ENCODE results near the gene FAM98C. TPM values are rescaled to one million over a fixed set of nuclear protein-coding genes. Genes with fewer than 3 reads are reported as not detected.

FAM98C gene
- total and polyA plus RNA-seq, 2 experiments from 2014 or later: 13.8 to 27.3 TPM

GRCh38 chr19:38449518-38449917 lies 46.6 kb downstream of the FAM98C start:
- H3F3A ChIP-seq (ENCODE audit: insufficient read depth): no peaks in the 10 kb centered on the region
- H3K9me2 ChIP-seq (ENCODE audit: insufficient read depth): no peaks in the 10 kb centered on the region
- TF ChIP-seq EZH2phosphoT487 (IDR thresholded peaks at IDR 0.05; ENCODE audit: insufficient read depth, low read depth): no peak
- TF ChIP-seq EZH2 (IDR thresholded peaks at IDR 0.05; ENCODE audit: insufficient read depth, poor library complexity, severe bottlenecking): no peak
- no peak overlapping the region for H3K4me2 ChIP-seq (ENCODE audit: unreplicated experiment)
- no peak overlapping the region for H3K27ac ChIP-seq
- H3K4me3 ChIP-seq: no peak overlapping the region
- no peaks in the 10 kb centered on the region for H3K4me1 ChIP-seq (ENCODE audit: insufficient read depth)
- H3K36me3 ChIP-seq (ENCODE audit: low read depth): no peaks in the 10 kb centered on the region
- in situ Hi-C loops (cut with MboI): no loop called here
- 39 to 42% methylated on average over 5 of the region's 5 CpGs for WGBS, 2 experiments (ENCODE audit: low coverage in 1 of 2, low lambda C conversion rate in 2 of 2, missing lambda C conversion rate in 2 of 2)
- H3K9ac ChIP-seq: no peak overlapping the region
- H3K79me2 ChIP-seq (ENCODE audit: insufficient read depth): no peaks in the 10 kb centered on the region
- no peak overlapping the region for H2AFZ ChIP-seq
- 0 out of 2 replicates have a peak, but pooled peaks cover 8% of the 10 kb centered on the region for H3K27me3 ChIP-seq (replicated peaks; ENCODE audit: insufficient read depth)
- H3K9me3 ChIP-seq (ENCODE audit: low read depth): no peaks in the 10 kb centered on the region
- no peaks in the 10 kb centered on the region for H4K20me1 ChIP-seq (ENCODE audit: insufficient read depth)
- no peak for DNase-seq

- H3F3A ChIP-seq (ENCODE audit: insufficient read depth): no peaks in the 10 kb centered on the region
- H3K36me3 ChIP-seq (ENCODE audit: low read depth): no peaks in the 10 kb centered on the region
- H4K20me1 ChIP-seq (ENCODE audit: insufficient read depth): no peaks in the 10 kb centered on the region
- TF ChIP-seq EZH2phosphoT487 (IDR thresholded peaks at IDR 0.05; ENCODE audit: insufficient read depth, low read depth) (no peak), EZH2 (IDR thresholded peaks at IDR 0.05; ENCODE audit: insufficient read depth, poor library complexity, severe bottlenecking) (no peak)
- 52 to 57% methylated on average over 8 of the region's 8 CpGs for WGBS, 2 experiments (ENCODE audit: low coverage in 1 of 2, low lambda C conversion rate in 2 of 2, missing lambda C conversion rate in 2 of 2)
- H3K9me3 ChIP-seq (ENCODE audit: low read depth): no peaks in the 10 kb centered on the region
- in situ Hi-C loops (cut with MboI): no loop called here
- H3K4me3 ChIP-seq: no peak overlapping the region
- 0 out of 2 replicates have a peak, but pooled peaks cover 8% of the 10 kb centered on the region for H3K27me3 ChIP-seq (replicated peaks; ENCODE audit: insufficient read depth)
- no peak for DNase-seq
- H3K4me2 ChIP-seq (ENCODE audit: unreplicated experiment): no peak overlapping the region
- H3K27ac ChIP-seq: no peak overlapping the region
- H2AFZ ChIP-seq: no peak overlapping the region
- H3K9me2 ChIP-seq (ENCODE audit: insufficient read depth): no peaks in the 10 kb centered on the region
- H3K4me1 ChIP-seq (ENCODE audit: insufficient read depth): no peaks in the 10 kb centered on the region
- no peaks in the 10 kb centered on the region for H3K79me2 ChIP-seq (ENCODE audit: insufficient read depth)
- no peak overlapping the region for H3K9ac ChIP-seq
These were observed 48.1 kb downstream of the FAM98C start for GRCh38 chr19:38451036-38451435.

DNA sequence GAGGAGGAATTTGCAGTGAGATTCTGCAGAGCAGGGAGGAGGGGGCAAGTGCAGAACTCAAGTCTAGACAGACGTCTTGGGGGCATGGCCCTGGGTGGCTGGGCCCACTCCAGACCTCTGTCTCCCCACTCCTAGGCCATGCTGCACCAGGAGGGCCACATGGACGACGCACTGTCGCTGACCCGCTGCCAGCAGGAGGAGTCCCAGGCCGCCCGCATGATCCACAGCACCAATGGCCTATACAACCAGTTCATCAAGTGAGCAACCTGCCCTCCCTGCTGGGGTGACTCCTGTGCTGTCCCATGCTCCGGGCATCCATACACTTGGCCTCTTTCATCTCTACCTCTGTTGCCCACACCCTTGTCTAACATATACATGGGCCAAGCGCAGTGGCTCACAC lies 48.7 kb downstream of the FAM98C start:
- WGBS, 2 experiments (ENCODE audit: low coverage in 1 of 2, low lambda C conversion rate in 2 of 2, missing lambda C conversion rate in 2 of 2): 60 to 73% methylated on average over 9 of the region's 9 CpGs
- Histone ChIP-seq H3K79me2 (ENCODE audit: insufficient read depth) (no peaks in the 10 kb centered on the region), H3K27ac (no peak overlapping the region)

GRCh38 chr19:38452430-38453366 lies 49.8 kb downstream of the FAM98C start:
- TF ChIP-seq EZH2 (IDR thresholded peaks at IDR 0.05; ENCODE audit: insufficient read depth, poor library complexity, severe bottlenecking) (no peak), EZH2phosphoT487 (IDR thresholded peaks at IDR 0.05; ENCODE audit: insufficient read depth, low read depth) (no peak)
- H3K4me3 ChIP-seq: no peak overlapping the region
- H3K27ac ChIP-seq: no peak overlapping the region
- H3K9me2 ChIP-seq (ENCODE audit: insufficient read depth): no peaks in the 10 kb centered on the region
- H3K36me3 ChIP-seq (ENCODE audit: low read depth): no peaks in the 10 kb centered on the region
- no peak overlapping the region for H2AFZ ChIP-seq
- 65 to 74% methylated on average over 32 to 45 of the region's 45 CpGs for WGBS, 2 experiments (ENCODE audit: low coverage in 1 of 2, low lambda C conversion rate in 2 of 2, missing lambda C conversion rate in 2 of 2)
- H3F3A ChIP-seq (ENCODE audit: insufficient read depth): no peaks in the 10 kb centered on the region
- in situ Hi-C loops (cut with MboI): no loop called here
- H3K9me3 ChIP-seq (ENCODE audit: low read depth): no peaks in the 10 kb centered on the region
- no peaks in the 10 kb centered on the region for H4K20me1 ChIP-seq (ENCODE audit: insufficient read depth)
- no peaks in the 10 kb centered on the region for H3K4me1 ChIP-seq (ENCODE audit: insufficient read depth)
- H3K4me2 ChIP-seq (ENCODE audit: unreplicated experiment): no peak overlapping the region
- peak; percentile 25 for DNase-seq
- H3K79me2 ChIP-seq (ENCODE audit: insufficient read depth): no peaks in the 10 kb centered on the region
- no peak overlapping the region for H3K9ac ChIP-seq
- H3K27me3 ChIP-seq (replicated peaks; ENCODE audit: insufficient read depth): 0 out of 2 replicates have a peak, but pooled peaks cover 8% of the 10 kb centered on the region

More for the DNA sequence above, 48.7 kb downstream of the FAM98C start:
- 0 out of 2 replicates have a peak, but pooled peaks cover 8% of the 10 kb centered on the region for H3K27me3 ChIP-seq (replicated peaks; ENCODE audit: insufficient read depth)
- H3K36me3 ChIP-seq (ENCODE audit: low read depth): no peaks in the 10 kb centered on the region
- no peak overlapping the region for H3K4me2 ChIP-seq (ENCODE audit: unreplicated experiment)
- no peaks in the 10 kb centered on the region for H3K9me2 ChIP-seq (ENCODE audit: insufficient read depth)
- no peak overlapping the region for H3K4me3 ChIP-seq
- no peaks in the 10 kb centered on the region for H3F3A ChIP-seq (ENCODE audit: insufficient read depth)
- no peak overlapping the region for H2AFZ ChIP-seq
- H3K9ac ChIP-seq: no peak overlapping the region
- no peaks in the 10 kb centered on the region for H3K9me3 ChIP-seq (ENCODE audit: low read depth)
- H3K4me1 ChIP-seq (ENCODE audit: insufficient read depth): no peaks in the 10 kb centered on the region
- no peak for DNase-seq
- TF ChIP-seq EZH2phosphoT487 (IDR thresholded peaks at IDR 0.05; ENCODE audit: insufficient read depth, low read depth): no peak
- H4K20me1 ChIP-seq (ENCODE audit: insufficient read depth): no peaks in the 10 kb centered on the region
- in situ Hi-C loops (cut with MboI): no loop called here

All from GM23248 (cell line).